Measurements from ENCODE around the gene ATP2B3.

DNA sequence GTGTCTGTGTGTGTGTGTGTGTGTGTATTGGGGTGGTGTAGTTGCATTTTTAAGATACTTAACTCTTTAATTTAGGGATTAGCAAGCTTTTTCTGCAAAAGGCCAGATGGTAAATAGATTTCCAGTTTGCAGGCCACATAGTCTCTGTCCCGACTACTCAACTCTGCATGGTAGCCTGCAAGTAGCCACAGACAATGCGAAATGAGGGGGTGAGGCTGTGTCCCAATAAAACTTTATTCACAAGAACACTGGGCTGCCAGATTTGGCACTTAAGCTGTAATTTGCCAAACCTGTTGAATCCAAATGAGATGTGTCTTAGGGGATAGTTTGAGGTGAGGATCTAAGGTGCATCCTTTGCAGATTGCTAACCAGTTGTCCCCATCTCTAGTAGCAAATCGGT, 6.8 kb downstream of the ATP2B3 start:
- TF ChIP-seq CTCF (IDR thresholded peaks at IDR 0.05; ENCODE audit: insufficient read depth, low read length, poor library complexity, severe bottlenecking), result no peak
- no peak for TF ChIP-seq EZH2phosphoT487 (conservative IDR thresholded peaks at IDR 0.05; ENCODE audit: low read length)

All from SU-DHL-6 (cell line).